Fibroblast of skin of back (primary cell): Measurements from ENCODE around the gene RILP. TPM values are rescaled to one million over a fixed set of nuclear protein-coding genes. Genes with fewer than 3 reads are reported as not detected.
"Not testable (repeated sequence)": the region's sequence is repeated elsewhere in the genome, so short reads cannot be mapped to it uniquely, and the experiment has no call there.

Experiments
- DNase-seq: peaks from one replicate; pipeline ENCODE4 v3.0.0-alpha.2; 2013
- polyA plus RNA-seq, 2 experiments: library from polyadenylated mRNA; unstranded; fragments of 120-200 nt; gene quantifications; one replicate each; pipeline ENCODE4 v1.2.1, GENCODE V29; 2013; ENCODE audit not compliant: insufficient read length in 2 of 2

The RILP gene, protein sequence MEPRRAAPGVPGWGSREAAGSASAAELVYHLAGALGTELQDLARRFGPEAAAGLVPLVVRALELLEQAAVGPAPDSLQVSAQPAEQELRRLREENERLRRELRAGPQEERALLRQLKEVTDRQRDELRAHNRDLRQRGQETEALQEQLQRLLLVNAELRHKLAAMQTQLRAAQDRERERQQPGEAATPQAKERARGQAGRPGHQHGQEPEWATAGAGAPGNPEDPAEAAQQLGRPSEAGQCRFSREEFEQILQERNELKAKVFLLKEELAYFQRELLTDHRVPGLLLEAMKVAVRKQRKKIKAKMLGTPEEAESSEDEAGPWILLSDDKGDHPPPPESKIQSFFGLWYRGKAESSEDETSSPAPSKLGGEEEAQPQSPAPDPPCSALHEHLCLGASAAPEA
- 2.0 TPM for polyA plus RNA-seq (2013, experiment 1 of 2; ENCODE audit: insufficient read length)
- polyA plus RNA-seq (2013, experiment 2 of 2; ENCODE audit: insufficient read length): 1.3 TPM

DNA sequence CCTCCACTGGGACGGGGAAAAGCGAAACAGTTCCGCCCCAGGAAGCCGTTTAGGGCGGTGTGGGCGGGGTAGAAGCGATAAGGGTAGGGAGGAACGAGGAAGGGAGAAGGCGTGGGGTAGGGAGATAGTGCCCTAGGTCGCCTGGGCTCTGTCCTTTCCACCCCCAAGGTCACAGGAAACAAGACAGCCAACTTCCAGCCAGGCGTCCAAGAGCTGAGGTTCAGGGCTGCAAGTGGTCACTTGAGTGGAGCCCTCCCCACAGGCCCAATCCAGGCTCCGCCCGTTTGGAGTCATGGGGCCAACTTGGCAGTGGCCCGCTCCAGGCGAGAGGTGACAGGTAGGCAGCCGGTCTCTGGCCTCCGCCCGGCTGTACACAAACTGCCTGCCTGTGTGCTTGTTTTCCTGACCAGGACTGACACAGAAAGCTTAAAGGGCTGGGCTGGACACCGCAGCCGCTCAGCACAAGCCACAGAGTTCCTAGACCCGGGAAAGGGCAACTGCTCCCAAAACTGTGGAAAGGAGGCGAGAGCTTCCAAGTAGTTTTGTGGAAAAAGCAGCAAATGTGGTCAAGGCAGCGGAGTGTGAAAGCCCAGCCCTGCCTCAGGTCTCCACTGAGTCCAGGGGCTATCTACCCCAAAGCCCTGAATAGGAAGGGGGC, at the start of gene RILP:
Gene RILP (minus strand): TSS at position 23 of the 658 bp plus-strand sequence. CDS start 62 bp downstream, outside the sequence.
- DNase-seq: no peak

GRCh38 chr17:1697681-1698080, 48.0 kb upstream of the RILP start:
- no peak for DNase-seq

- DNase-seq: no peak
These were observed 45.7 kb upstream of the RILP start for GRCh38 chr17:1695365-1695764.

DNA sequence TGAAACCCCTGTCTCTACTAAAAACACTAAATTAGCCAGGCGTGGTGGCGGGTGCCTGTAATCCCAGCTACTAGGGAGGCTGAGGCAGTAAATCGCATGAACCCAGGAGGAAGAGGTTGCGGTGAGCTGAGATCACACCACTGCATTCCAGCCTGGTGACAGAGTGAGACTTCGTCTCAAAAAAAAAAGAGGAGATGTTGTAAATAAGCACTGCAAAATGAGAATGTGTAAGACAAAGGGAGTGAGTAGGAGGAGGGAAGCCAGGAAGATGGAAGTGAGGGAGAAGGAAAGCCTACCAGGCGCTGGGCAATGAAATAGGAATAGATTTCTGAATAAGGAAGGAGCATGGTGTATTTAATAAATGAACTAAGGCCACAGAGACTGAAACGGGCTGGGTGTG, 43.7 kb upstream of the RILP start:
- peak; percentile 27 for DNase-seq

GRCh38 chr17:1690544-1691221, 41.0 kb upstream of the RILP start:
- no peak for DNase-seq

DNA sequence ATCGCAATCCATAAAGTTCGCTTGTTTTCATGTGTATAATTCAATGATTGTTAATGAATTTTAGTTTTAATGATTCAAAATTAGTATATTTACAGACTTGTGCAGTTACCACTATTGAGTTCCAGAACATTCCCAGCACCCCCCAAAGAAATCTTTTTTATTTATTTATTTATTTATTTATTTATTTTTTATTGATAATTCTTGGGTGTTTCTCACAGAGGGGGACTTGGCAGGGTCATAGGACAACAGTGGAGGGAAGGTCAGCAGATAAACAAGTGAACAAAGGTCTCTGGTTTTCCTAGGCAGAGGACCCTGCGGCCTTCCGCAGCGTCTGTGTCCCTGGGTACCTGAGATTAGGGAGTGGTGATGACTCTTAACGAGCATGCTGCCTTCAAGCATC, 38.7 kb upstream of the RILP start:
- DNase-seq: not testable (repeated sequence)

- no peak for DNase-seq
These were observed 36.4 kb upstream of the RILP start for GRCh38 chr17:1686086-1686485.

DNA sequence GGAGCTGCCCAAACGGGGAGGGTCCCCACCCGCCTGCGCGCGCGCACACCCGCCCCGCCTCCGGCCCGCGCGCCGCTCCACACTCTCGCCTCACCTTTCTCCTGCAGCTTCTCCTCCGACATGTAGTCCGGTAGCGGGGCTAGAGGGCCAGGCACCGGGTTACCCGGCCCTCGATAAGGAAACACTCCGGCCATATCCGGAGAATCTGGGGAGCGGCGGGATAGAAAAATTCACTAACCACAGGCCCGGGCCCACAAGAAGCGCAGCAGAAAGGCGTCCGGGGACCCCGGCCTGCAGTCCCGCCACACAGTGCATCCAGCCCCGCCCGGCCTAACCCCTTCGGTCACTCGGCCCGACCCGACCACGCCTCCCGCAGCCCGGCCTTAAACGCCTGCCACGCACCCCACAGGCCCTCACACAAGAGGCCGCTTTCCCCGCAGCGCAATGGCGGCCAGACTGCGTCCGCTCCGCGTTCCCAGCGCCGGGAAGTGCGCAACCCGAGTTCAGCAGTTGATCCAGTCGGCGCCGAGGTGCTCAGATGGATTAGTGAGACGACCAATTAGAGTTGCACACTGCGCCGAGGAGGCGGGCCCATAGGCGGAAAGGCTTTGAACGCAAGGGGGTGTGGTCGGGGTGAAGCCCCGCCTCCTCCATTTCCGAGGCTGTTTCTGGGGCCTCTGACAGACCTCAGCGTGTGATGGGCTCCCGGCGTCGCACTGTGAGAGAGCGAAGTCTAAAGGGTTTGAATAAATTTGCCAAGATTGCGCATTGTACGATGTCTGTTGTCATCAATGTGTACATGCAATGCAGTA, 34.9 kb upstream of the RILP start, which contains the start of gene PRPF8:
Gene PRPF8 (minus strand): TSS at position 490 of the 812 bp plus-strand sequence. CDS start 296 bp downstream, at position 194.
- peak; percentile 96 for DNase-seq

DNA sequence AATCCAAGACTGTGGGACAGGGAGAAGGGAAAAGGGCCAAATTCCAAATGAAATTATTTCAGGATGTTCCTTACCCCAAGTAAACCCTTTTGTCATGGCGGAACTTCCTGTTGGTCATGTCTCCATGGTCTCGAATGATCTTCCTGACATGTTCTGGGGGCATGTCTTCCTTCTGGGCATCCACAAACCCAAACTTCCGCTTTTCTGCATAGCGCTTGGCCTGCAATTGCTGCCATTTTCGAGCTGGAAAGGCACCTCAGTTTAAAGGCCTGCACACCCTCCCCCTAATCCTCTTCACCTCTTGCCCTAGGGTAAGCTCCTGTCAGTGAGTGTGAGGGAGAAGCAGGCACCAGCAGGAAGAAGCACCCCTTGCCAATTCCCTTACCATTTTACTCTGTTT, 33.8 kb upstream of the RILP start:
- DNase-seq: no peak

- DNase-seq: no peak
These were observed 26.7 kb upstream of the RILP start for GRCh38 chr17:1676401-1676800.

- no peak for DNase-seq
These were observed 23.5 kb upstream of the RILP start for GRCh38 chr17:1673041-1673785.

DNA sequence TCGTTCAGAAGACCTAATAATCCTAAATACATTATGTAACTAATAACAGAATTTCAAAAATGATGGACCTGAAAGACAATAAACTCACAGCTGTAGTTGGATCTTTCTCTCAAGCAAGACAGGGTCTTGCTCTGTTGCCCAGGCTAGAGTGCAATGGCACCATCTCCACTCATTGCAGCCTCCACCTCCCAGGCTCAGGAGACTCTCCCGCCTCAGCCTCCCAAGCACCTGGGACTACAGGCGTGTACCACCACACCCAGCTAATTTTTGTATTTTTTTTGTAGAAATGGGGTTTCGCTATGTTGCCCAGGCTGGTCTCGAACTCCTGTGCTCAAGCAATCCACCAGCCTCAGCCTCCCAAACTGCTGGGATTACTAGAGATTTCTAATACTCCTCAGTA, 14.3 kb upstream of the RILP start:
- not testable (repeated sequence) for DNase-seq

DNA sequence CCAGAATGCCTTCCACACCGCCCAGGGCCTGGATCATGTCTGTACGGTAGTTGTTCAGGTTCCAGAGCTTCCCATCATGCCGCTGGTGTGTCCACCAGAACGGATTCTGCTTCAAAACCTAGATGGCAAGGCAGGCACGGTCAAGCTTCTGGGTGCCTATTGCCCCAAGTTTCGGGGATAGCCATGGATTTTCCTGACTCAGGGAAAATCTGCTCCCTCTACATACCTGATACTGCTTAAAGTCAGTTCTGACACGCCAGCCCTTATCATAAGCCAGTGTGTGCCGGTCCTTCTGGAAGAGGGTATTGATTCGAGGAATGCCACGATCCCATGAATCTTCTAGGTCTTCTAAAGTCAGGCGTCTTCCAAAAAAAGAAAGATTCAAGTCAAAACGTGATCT, 11.4 kb upstream of the RILP start:
- no peak for DNase-seq

GRCh38 chr17:1658100-1658499, 8.4 kb upstream of the RILP start:
- DNase-seq: no peak

GRCh38 chr17:1653735-1654134, 4.1 kb upstream of the RILP start:
- no peak for DNase-seq

- DNase-seq: not testable (repeated sequence)
These were observed 3.1 kb upstream of the RILP start for GRCh38 chr17:1652794-1653193.

- no peak for DNase-seq
These were observed 1.8 kb upstream of the RILP start for GRCh38 chr17:1651559-1651844.

- no peak for DNase-seq
These were observed 1.3 kb upstream of the RILP start for GRCh38 chr17:1650731-1651558.

GRCh38 chr17:1648963-1649843, 463 bp downstream of the RILP start:
- peak; percentile 89 for DNase-seq
